GM19395 (cell line): ENCODE results near the gene MIX23.

ENCODE experiments used
- ATAC-seq: cut with Tn5 transposase; IDR thresholded peaks from one replicate; pipeline ENCODE4 v1.9.1; 2021; ENCODE audit warnings: mild to moderate bottlenecking, moderate library complexity; ENCODE audit not compliant: unreplicated experiment

MIX23 gene

DNA sequence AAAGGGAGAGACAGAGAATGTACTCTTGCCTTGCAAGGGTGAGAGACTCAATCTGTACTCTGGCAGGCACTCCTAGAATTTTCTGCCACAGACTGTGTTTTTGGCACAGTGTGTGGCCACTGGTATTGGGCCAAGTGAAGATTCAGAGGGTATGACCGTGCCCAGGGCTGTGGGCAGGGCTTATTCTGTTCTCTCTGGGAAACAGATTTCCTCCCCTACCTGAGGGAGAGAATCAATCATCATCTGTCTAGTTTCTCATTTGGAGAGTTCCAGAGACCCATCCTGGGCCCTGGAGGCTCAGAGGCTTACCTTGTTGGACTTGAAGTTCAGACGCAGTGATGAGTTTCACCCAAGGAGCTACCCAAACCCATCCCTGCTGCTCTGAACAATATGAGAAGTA, 29.8 kb downstream of the MIX23 start:
- ATAC-seq = no peak

DNA sequence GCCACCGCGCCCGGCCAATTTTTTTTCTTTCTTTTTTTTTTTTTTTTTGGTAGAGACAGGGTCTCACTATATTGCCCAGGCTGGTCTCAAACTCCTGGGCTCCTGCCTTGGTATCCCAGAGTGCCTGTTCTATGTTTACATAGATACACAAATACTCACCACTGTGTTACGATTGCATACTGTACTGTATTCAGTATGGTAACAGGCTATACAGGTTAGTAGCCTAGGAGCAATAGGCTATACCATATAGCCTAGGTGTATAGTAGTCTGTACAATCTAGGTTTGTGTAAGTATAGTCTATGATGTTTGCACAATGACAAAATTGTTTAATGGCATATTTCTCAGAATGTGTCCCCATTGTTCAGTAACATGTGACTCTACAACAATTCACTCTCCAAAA, 31.4 kb downstream of the MIX23 start:
- ATAC-seq = no peak

DNA sequence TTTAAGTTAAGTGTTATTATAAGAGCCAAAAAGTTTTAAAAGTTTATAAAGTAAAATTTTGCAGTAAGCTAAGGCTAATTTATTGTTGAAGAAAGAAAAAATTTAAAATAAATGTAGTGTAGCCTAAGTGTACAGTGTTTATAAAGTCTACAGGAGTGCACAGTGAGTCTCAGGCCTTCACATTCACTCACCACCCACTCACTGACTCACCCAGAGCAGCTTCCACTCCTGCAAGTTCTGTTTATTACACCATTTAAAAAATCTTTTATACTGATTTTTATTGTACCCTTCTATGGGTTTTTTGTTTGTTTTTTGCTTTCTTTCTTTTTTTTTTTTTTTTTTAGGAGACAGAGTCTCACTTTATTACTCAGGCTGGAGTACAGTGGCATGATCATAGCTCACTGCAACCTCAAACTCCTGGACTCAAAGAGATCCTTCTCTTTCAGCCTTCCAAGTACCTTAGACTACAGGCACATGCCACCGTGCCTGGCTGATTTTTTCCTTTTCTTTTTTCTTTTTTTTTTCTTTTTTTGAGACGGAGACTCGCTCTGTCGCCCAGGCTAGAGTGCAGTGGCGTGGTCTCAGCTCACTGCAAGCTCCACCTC, 32.1 kb downstream of the MIX23 start:
- ATAC-seq = no peak

DNA sequence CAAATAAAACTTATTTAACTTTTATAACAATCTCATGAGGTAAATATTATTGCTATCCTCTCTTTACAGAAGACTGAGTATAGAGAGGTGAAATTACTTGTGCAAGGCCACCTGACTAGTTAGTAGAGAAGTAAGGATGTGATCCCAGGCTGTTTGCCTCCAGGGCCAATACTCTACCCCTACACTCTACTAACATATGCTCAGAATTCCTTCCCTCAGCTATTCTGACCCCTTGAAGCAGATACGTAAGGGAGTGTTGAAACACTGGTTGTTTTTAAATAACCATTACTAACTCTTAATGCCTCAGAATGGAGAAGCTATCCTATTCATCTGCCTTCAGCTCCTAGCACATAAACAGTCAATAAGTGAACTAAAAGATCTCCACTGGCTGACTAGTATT, 33.9 kb downstream of the MIX23 start:
- ATAC-seq = no peak

DNA sequence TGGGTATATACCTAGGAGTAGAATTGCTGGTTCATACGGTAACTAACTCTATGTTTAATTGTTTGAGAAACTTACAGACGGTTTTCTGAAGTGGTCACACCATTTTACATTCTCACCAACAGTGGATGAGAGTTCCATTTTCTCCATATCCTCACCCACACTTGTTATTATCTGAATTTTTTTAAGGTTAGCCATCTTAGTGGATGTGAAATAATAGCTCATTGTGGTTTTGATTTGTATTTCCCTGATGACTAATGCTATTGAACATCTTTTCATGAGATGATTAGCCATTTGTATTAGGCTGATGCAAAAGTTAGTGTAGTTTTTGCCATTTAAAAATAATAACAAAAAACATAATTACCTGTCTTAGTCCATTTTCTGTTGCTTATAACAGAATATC, 39.4 kb downstream of the MIX23 start:
- ATAC-seq = no peak

DNA sequence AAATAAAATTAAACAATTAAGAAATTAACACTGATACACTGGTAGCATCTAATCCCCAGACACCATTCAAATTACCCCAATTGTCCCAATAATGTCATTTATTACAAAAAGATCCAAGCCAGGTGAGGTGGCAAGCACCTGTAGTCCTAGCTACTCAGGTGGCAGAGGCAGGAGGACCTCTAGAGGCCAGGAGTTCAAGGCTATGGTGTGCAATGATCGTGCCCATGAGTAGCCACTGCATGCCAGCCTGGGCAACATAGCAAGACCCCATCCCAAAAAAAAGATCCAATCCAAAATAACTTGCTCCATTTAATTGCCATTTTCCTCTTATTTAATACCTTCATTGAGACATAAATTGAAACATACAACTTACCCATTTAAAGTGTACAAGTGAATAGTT, 40.2 kb downstream of the MIX23 start:
- no peak for ATAC-seq

DNA sequence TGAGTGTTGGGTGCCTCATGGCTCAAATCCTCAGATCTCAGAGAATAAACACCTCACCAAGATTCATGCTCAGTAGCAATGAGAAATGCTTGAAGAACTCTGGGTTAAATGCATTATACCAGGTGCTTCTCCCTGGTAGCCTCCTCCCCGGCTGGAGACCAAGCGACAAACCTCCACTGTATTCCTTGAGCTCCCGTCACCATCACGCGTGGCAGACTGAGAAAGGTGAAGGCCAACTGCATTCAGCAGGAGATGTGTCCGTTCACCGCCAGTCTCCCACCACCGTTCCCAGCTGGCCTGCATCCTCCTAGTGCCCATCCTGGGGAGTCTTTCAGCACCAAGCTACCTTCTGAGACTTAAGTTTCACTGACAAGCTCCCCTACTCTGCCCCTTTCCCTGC, 50.5 kb downstream of the MIX23 start:
- ATAC-seq = no peak

DNA sequence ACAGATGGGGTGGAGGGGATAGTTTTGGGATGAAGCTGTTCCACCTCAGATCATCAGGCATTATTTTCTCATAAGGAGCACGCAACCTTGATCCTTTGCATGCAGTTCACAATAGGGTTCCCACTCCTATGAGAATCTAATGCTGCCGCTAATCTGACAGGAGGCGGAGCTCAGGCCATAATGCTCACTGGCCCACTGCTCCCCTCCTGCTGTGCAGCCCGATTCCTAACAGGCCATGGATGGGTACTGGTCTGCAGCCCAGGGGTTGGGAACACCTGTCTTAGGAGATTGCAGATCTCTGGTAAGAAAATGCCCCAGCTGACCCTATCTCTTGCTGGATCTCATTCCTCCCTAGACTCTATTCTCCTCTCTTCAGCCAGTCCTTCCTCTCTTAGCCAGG, 51.1 kb downstream of the MIX23 start:
- ATAC-seq = no peak

DNA sequence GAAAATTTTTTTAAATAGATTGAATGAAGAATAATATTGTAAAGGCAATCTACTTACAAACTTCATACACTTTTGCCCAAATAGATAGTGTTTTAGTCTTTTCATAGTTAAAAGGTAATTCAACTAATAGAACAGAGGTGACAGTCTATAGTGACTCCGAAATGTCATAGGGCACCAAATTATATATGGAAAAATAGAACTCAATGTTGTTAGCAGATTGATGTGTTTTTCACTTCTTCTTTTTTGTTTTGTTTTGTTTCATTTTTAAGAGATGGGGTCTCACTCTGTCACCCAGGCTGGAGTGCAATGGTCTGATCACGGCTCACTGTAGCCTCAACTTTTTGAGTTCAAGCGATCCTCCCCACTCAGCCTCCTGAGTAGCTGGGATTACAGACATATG, 57.3 kb downstream of the MIX23 start:
- ATAC-seq = no peak

DNA sequence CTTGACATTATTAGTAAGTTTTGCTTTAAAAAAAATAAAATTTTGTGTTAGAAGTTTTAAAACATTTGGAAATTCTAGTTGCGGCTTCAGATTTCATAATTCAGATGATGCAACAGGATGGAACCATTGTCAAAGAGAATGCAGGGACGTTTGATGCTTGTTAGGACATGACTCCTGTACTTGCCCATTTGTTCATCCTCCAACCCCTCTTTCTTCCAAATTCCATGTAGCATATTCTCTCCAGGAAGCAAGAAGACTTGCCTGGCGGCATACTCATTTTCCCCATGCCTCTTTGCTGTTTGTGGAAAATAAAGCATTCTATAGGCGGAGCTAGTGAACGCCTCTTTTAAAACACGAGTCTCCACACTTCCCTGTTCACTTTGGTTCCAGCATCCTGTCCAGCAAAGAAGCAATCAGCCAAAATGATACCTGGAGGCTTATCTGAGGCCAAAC, 58.1 kb downstream of the MIX23 start, which contains the start of gene CSTA:
TSS of gene CSTA (plus strand) at position 378 of the 453 bp plus-strand sequence. CDS start at position 423, 45 bp downstream.
- no peak for ATAC-seq

DNA sequence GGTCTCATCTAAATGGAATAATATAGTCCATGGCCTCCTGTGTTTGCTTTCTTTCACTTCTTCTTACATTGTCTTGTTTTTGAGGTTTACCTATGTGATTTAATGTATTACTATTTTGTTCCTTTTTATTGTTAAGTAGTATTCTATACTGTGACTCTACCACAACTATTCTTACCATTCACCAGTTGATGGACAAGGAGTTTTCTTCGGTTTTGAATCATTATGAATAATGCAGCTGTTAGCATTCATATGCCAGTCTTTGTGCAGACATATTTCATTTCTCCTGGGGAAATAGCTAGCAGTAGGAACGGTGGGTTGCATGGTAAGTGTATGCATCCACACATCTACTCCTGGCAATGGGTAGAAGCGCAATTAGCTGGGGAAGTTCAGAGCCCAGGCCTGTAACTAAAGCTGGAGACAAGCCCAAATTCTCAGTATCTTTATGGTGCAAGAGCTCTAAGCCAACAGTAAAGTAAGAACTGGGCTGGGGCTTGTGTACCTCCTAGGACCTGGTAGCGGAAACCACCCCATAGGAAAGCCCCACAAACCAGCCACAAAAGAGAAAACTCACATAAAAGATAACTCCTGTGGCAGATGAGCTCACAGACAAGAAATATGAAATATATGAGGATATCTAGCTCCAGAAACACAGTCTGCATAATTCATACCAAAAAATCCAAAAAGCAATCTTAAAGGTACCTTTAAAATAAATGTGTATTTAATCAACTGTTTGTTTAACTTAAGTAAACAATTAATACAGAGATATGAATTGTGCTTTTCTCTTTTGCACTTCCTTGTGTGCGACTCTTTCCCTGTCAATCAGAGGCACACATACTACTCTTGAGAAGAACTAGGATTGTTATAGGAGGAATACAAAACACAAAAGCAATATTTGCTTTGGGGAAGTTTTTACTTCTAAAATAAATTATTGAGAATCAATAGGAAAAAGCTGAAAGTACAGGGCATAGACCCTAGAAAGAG, 60.6 kb downstream of the MIX23 start:
- ATAC-seq = no peak

DNA sequence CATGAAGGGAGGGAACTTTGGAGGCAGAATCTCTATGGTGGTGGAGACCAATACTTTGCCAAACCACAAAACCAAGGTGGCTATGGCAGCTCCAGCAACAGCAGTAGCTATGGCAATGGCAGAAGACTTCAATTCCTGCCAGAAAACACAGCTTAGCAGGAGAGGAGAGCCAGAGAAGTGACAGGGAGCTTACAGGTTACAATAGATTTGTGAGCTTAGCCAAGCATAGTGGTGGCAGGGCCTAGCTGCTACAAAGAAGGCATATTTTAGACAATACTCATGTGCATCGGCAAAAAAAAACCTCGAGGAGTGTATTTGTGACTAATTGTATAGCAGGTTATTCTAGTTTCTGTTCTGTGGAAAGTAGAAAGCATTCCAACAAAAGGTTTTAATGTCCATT, 64.4 kb downstream of the MIX23 start:
- no peak for ATAC-seq

DNA sequence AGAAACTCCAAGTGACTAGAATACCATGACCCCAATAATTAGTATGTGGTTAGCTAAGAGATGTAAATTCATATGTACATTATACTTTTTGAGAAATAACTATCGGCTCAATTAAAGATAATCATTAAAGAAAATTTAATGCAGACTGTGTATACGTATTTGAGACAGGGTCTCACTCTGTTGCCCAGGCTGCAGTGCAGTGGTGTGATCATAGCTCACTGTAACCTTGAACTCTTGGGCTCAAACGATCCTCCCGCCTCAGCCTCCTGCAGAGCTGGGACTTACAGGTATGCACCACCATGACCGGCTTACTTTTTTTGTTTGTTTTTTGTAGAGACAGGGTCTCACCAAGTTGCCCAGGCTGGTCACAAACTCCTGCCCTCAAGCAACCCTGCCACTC, 66.7 kb downstream of the MIX23 start:
- no peak for ATAC-seq

DNA sequence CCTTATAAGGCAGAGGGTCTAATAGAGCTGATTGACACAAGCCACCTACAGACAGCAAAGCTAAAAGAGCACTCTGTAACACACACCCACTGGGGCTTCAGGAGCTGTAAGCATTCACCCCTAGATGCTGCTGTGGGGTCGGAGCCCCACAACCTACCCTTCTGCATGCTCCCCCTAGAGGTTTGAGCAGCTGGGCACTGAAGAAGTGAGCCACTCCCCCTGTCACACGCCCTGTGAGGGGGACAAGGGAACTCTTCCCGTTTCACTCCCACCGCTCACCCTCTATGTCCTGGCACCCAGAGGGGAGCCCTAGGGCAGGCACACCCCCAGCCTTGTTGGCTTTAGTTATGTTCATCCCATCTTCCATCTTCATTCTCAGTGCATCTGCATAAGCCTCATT, 67.4 kb downstream of the MIX23 start:
- no peak for ATAC-seq

DNA sequence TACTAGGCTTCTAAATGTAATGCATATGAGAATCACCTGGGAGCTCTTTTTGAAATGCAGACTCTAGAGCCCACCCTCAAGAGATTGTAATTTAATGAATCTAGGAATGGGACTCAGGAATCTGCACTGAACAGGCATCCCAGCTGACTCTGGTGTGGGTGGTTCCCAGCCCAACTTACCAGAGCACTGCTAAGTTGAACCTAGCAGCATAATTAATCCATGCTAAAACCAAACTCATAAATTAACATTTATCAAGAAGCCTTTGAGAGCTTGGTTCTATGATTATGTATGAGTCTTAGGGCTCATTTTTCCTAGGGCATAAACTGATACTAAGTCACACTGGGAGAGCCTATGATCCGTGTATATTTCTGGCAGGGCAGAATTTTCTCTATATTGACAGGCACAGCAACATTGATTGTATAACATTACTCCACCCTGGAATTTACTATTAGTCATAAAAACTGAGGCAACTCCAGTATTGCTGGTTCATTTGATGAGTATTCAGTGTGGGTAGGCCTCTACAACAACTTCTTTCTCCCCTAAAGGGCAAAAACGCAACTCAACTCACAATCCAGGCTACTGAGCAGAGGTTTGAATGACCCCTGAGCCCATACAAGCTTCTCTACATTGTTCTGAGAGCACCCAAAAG, 68.7 kb downstream of the MIX23 start:
- ATAC-seq = no peak

DNA sequence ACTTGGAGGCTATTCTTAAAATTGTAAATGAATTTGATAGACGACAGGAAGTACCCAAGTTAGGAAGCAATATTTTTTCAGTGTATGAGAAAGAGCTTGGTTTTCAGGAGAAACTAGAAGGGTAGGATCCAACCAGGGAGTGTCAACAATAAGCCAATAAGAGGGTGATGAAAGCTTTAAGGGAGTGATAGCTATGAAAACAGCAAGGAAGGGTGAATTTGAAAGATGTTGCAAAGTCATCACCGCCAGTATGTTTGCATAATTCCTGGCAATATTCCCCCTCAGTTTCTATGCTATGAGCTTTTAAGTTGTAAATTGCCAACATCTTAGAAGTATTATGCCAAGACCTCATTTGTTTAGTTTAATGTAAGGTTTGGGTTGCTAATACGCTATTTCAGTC, 69.8 kb downstream of the MIX23 start:
- no peak for ATAC-seq

DNA sequence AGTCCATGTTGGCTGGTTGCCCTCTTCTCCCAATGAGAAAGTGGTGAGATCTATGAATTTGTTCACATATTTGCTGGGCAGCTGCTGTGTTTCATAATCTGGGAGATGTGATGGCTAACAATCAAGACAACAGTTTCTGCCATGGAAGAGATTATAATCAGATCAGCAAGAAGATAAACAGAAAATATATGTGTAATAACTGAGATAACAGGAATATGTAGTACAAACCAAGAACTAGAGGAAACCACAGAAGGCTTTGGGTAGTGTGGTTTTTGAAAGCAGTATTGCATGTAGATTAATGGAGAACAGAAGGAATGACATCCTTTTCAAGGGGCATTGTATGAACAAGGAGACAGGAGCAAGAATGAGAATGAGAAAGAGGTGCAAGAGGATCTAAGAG, 70.2 kb downstream of the MIX23 start:
- ATAC-seq = no peak

DNA sequence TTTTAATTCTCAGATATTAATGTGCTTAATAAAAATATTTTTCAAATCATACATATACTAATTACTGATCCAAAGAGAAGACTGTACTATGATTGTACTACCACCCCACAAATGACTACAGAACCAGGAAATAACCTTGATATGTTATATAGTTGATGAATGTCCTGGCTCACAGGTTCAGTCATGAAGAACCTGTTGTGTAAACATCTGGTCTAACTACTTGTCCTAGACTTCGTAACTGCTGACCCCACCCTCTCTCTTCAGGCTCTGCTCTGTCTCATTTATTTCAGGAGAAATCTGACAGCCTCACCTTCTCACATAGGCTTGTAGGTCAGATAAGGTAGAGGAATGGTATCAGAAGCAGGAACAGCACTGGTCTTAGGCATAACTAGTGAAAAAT, 72.7 kb downstream of the MIX23 start:
- no peak for ATAC-seq
